ENCODE measurements around the gene CCDC83. TPM values are rescaled to one million over a fixed set of nuclear protein-coding genes. Genes with fewer than 3 reads are reported as not detected.

The CCDC83 gene
- total and polyA plus RNA-seq, 4 donors = not detected

- WGBS, 2 donors = 34 to 38% methylated on average over 2 of the region's 2 CpGs
- Histone ChIP-seq H3K4me3 (no peak overlapping the region), H3K27ac (ENCODE audit: low read depth in 1 of 2, low read length in 1 of 2) (peak overlapping the region in 1 of 2 donors; percentile 36), H3K9ac (ENCODE audit: insufficient read depth in 1 of 2, low read length in 2 of 2) (no peak overlapping the region), H3K4me1 (ENCODE audit: control insufficient read depth in 5 of 5, insufficient read depth in 5 of 5, low read length in 5 of 5) (peaks cover 0 to 10% (median 0%) of the 10 kb centered on the region in 5 donors), H3K27me3 (ENCODE audit: control insufficient read depth in 3 of 3, insufficient read depth in 3 of 3, low read length in 2 of 3) (no peaks in the 10 kb centered on the region), H3K9me3 (ENCODE audit: control insufficient read depth in 4 of 4, insufficient read depth in 3 of 4, low read length in 3 of 4) (no peaks in the 10 kb centered on the region), H3K36me3 (ENCODE audit: control insufficient read depth in 4 of 4, insufficient read depth in 4 of 4, low read length in 4 of 4) (peaks cover 7 to 29% (median 19%) of the 10 kb centered on the region in 4 donors)
- DNase-seq (no peak), ATAC-seq (ENCODE audit: insufficient read depth, low FRiP score) (peak; percentile 42)
- TF ChIP-seq CTCF (IDR thresholded peaks at IDR 0.05; ENCODE audit: control extremely low read depth, extremely low read depth) = no peak
These were observed 98.4 kb downstream of the CCDC83 start for GRCh38 chr11:85953491-85954143.

DNA sequence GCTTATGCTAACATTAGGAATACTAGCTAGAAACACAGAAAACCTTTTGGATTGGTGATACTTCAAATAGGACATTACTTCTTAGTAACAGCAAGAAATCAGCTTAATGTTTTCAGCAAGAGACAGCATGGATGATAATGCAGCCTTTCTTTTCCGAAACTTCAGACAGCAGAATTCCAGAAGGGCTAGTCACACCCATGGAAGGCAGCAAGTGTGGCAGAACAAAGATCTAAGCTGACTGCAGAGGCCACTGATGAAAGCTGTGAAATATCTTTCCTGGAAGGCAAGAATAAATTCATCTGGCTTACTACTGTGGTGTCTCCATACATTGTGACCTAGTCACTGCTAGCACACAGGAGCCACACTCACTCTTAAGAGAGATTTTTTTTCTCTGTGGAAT, 100.3 kb downstream of the CCDC83 start:
- Histone ChIP-seq H3K27me3 (ENCODE audit: control insufficient read depth in 3 of 3, insufficient read depth in 3 of 3, low read length in 2 of 3) (no peaks in the 10 kb centered on the region), H3K36me3 (ENCODE audit: control insufficient read depth in 4 of 4, insufficient read depth in 4 of 4, low read length in 4 of 4) (peaks cover 10 to 39% (median 20%) of the 10 kb centered on the region in 4 donors), H3K4me1 (ENCODE audit: control insufficient read depth in 5 of 5, insufficient read depth in 5 of 5, low read length in 5 of 5) (peaks cover 0 to 10% (median 0%) of the 10 kb centered on the region in 5 donors), H3K27ac (ENCODE audit: low read depth in 1 of 2, low read length in 1 of 2) (peak overlapping the region in 1 of 2 donors; percentile 21), H3K9ac (ENCODE audit: insufficient read depth in 1 of 2, low read length in 2 of 2) (no peak overlapping the region), H3K9me3 (ENCODE audit: control insufficient read depth in 4 of 4, insufficient read depth in 3 of 4, low read length in 3 of 4) (no peaks in the 10 kb centered on the region), H3K4me3 (no peak overlapping the region)
- TF ChIP-seq CTCF (IDR thresholded peaks at IDR 0.05; ENCODE audit: control extremely low read depth, extremely low read depth) = no peak
- DNase-seq (no peak), ATAC-seq (ENCODE audit: insufficient read depth, low FRiP score) (no peak)
- 79 to 86% methylated on average over 1 of the region's 1 CpG for WGBS, 2 donors

- DNase-seq (no peak), ATAC-seq (ENCODE audit: insufficient read depth, low FRiP score) (no peak)
- Histone ChIP-seq H3K4me1 (ENCODE audit: control insufficient read depth in 5 of 5, insufficient read depth in 5 of 5, low read length in 5 of 5) (peaks cover 0 to 12% (median 0%) of the 10 kb centered on the region in 5 donors), H3K4me3 (no peak overlapping the region), H3K27me3 (ENCODE audit: control insufficient read depth in 3 of 3, insufficient read depth in 3 of 3, low read length in 2 of 3) (no peaks in the 10 kb centered on the region), H3K9ac (ENCODE audit: insufficient read depth in 1 of 2, low read length in 2 of 2) (no peak overlapping the region), H3K27ac (ENCODE audit: low read depth in 1 of 2, low read length in 1 of 2) (no peak overlapping the region), H3K36me3 (ENCODE audit: control insufficient read depth in 4 of 4, insufficient read depth in 4 of 4, low read length in 4 of 4) (peaks cover 10 to 39% (median 18%) of the 10 kb centered on the region in 4 donors), H3K9me3 (ENCODE audit: control insufficient read depth in 4 of 4, insufficient read depth in 3 of 4, low read length in 3 of 4) (no peaks in the 10 kb centered on the region)
- 80 to 81% methylated on average over 3 of the region's 3 CpGs for WGBS, 2 donors
- TF ChIP-seq CTCF (IDR thresholded peaks at IDR 0.05; ENCODE audit: control extremely low read depth, extremely low read depth) = no peak
These were observed 105.5 kb downstream of the CCDC83 start for GRCh38 chr11:85960678-85961077.

Measured in lung (tissue), 12 donors.